NCI-H2196 treated with DMSO at 0.1 percent for 48 hours (cell line): Measurements from ENCODE around the gene ZNF280D.

Experiments used
- DNase-seq: peaks from one replicate; lab custom pipeline; 2025; ENCODE audit not compliant: unreplicated experiment; lab: John Stamatoyannopoulos, UW

ZNF280D gene

DNA sequence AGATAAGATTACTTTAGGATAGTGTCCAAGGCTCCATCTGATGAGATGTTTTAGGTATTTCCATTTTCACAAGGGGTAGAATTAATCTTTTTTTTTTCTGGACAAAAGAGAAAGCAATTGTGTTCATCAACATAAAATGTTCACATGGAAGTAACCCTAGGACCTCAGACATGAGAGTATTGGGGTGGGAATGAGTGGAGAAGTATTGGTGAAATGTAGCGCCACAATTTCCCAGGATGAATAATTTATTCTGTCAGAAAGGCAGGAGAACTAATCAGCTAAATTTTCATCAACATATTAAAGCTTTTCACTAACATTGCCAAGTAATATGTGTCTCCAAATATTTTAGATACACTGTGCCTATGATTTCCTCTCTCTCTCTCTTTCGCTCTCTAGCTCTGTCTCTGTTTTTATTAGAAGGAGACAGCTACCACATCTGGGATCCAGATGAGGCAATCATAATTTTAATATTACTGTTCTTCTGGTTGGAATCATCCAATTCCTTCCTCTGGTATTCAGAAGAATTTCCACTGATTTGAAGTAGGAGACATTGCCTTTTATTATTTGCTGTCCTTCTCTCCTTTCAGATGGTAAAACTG, 21.6 kb upstream of the ZNF280D start:
- no peak for DNase-seq

DNA sequence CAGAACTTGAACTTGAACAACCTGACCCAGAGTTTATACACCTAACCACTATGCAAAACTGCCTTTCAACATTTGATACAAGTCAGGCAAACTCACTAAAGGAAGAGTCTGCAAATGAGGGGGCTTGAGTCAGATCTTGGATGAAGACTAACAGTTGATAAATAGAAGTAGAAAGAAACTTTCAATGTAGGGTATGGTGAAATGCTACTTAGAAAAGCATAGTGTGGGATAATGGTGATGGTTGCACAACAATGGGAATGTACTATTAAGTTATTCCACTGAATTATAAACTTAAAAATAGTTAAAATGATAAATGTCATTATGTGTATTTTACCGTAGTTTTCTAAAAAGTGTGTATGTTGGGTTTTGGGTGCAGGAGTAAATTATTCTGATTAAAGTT, 19.7 kb upstream of the ZNF280D start:
- DNase-seq = no peak

DNA sequence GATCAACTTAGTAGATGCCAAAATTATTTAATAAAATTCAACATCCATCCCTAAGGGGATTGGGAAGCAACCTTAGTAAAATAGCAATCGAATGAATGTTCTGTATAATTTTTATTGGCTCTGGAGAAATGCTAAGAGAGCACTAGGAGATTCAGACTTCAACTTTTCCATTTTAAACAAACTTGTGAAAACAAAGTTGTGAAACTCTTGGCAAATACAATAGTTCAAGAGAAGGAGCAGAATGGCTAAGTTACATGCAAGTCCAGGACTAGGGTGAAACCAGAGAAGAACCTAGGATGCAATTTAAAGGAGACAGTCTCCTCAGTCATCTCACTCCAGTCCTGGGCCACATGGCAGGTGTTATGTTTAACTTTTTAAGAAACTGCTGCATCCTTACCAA, 16.7 kb upstream of the ZNF280D start:
- DNase-seq = no peak

DNA sequence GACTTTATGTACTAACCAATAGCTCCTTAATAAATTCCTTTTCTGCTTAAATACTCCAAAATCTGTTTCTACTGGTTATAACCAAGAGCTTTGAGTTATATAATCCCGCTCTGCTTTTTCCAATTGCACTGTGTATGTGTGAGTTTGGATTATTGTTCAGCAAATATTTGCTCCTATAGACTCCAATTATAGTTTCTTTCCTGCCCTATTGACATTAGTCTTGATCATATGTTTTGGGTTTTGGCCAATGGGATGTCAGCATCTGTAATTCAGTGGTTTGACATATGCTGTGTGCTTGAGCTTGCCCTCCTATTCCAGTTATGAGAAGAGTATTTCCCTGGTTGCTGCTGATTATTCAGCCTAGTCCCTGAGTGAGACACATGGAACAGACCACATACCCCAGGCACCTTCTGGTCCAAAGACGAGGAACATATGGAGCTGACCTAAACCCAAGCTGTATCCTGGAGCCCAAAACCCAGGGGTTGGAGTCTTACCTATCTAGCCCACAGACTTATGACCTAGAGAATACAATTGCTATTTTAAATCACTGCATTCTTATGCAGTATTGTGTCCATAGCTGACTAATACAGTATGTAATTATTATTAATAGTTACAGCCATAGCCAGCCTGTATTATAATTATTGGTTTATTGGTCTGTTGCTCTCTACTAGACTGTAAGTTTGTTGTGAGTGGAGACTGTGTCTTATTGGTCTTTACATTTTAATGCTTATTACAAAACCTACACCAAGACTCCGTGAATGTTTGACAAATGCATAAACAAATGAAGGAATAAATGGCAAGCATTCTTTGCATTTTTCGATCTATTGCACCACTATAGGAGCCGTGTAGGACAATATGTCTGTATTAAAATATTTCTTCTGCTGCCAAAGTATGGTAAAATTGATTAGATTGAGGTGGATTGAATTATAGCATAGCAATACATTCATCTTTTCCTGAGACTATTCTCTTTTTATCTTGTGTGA, 11.7 kb upstream of the ZNF280D start:
- no peak for DNase-seq

DNA sequence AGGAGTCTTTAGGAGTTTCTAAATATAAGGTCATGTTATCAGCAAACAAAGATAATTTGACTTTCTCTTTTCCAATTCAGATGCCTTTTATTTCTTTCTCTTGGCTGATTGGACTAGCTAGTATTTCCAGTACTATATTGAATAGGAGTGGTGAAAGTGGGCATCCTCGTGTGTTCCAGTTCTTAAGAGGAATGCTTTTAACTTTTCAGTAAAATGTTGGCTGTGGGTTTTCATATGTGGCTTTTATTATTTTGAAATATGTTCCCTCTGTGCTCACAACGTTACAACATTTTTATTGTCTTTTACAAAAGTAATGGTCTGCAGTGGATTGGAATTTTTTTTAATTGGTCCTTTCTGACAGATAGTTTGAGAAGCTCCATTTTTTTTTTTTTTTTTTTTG, 8.2 kb upstream of the ZNF280D start:
- no peak for DNase-seq

DNA sequence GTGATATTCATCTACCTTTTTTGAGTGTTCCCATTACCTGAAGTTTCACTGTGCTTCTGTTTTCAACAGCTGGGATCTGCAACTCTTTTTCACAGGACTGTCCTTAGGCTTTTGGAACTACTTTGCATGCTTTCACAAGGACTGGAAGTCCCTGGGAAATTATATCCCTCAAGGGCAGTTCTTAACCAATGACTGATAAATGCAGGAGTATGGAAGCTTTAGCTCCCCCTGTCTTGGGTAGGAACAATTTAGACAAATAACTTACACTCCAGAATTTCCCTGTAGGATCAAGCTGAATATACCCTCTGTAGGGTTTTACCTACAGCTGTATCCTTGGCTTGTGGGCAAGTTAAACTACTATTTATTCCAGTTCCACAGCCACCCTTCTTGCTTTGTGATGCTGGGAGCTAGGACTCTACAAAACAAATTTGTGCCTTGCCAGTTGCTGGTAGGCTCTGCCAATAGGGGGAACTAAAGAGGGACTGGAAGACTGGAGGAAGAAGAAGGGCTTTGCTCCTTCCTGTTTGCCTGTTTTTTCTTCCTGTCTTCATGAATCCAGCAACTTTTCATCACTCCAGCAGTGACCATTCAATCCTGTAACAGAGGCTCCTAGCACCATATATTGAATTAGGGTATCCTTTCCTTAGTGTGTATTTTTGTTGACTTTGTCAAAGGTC, 6.8 kb upstream of the ZNF280D start:
- DNase-seq = no peak

DNA sequence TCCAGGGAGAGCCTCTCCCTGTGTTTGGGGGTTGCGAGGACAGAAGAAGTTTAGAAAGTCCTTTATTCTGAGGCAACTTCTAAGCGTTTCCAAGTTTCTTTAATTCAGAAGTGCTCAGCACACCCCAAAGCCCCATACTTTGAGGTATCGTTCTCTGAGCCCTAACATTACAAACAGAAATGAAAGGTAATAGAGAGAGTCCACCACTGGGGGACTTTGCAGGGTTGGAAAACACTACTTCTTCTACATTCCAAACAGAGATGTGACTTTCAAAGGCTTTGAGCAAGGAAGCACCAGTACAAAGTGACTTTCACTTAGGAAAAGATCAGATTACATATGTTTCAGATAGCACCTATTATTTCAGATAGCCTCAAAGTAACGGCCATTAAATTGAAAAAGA, 6.2 kb upstream of the ZNF280D start:
- DNase-seq = no peak

DNA sequence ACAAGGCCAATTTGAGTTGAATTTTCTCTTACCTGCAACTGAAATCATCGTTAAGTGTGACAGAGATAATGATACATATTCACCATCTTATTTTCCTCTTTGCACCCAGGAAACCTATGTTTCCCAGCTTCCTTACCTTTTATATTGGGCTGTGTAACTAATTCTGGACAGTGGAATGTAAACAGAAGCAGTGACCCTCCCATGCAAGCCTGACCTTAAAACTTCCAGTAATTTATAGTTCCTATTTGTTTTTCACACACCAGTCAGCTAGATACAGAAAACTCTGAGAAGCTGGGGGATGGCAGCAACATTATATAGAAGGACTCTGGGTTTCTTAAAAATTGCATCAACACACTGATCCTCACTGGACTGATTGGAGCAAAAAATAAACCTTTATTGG, 4.5 kb upstream of the ZNF280D start:
- DNase-seq = no peak

DNA sequence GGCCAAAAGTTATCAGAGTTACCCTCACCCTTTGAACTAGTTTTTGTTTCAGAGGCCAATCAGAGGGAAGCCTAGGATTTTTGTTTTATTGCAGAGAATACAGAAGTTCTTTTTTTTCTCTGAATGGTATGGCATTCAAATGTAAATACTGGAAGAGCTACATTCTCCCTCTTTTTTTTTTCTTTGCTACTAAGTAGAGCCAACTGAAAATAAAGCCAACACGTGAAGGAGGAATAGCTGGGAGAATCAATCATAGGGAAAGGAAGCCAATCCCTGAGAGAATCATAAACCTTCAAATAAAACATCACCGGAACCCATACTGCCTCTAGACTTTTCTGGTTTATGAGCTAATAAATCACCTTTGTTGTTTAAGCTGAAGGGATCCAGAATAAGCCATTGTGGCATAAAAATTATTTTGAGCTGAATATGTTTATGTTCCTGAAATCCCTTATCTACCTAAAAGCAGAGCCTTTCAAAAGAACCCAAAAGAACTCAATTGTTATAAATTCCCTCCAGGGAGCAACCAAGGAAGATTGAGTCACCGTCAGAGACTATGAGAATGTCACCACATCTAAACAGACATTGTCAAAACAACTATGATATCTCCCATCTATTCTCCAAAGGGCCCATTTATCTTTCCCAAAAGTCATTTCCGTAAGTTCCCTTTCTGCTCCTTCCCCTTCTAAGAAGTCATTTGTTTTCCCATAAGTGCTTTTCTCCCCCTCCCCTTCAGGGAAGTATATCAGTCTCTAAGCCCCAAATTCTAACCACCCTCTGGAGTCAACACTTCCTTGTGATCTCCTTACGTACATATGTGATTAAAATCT, 3.8 kb upstream of the ZNF280D start:
- DNase-seq = no peak

DNA sequence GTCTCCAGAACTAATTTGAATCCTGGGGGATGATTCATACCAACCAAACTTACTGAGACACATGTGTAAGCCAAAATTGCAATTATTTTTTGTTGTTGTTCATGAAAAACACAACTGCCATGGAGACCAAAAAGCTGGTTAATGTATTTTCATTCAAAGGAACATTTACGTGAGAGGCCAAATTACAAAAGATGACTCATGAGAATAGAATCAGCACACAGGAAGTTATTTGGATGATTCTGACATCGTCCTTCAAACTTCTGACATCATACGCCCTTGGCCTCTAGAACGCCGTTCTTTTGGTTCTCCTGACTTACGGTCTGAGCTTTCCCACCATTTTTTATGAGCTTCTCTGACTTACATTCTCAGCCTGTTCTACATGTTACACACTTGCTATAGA, 3.0 kb upstream of the ZNF280D start:
- DNase-seq = no peak

DNA sequence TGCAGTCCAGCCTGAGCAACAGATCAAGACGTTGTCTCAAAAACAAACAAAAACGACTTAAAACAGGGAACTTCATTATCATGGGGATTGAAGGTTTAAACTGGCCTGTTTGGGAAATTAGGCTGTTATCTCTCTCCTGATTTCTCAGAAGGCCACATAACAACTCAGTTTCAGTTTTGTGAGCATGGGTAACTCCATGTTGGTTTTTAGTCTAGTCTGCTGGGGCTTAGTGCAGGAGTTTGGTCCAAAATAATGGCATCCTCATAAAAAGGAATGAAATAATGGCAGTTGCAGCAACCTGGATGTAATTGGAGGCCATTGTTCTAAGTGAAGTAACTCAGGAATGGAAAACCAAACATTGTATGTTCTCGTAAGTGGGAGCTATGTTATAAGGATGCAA, 2.3 kb upstream of the ZNF280D start:
- DNase-seq = no peak

DNA sequence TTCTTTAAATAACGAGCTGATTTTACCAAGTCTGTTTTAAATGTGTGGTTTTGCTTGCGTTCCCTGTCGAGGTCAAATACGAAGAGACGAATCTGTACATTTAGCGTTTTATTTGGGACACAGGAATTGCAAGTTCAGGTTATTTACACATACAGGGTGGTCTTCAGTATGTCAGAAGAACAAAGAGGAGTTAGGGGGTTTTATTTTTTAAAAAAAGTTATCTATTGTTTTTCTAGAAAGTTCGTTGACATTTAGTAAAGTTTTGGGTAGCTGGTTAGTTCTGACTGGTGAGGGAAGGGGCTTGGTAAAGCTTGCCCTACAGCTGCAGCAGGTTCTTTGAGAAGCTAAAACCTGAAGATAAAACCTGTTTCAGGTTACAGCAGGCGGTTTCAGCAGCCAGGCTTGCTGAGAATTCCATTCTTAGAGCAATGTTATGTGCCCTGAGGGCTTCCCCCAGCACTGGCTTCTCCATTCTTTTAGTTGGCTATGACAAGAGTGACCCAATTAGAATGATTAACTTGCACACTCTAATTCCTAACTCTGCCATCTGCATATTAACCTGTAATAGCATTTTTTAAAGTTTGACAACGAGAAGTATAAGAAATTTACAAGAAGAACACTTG, 815 bp upstream of the ZNF280D start:
- no peak for DNase-seq

DNA sequence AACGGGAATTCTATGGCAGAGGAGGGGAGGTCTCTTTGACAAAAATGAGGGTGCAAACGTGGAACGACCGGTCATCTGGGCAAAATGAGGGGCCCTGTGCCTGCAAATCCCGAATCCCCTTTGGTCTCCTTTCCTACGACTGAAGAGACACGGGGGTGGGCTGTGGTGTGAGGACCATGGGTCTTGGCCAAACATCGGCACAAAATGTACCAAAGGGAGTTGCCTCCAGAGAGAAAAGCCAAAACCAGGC, 498 bp downstream of the ZNF280D start:
- DNase-seq = no peak

DNA sequence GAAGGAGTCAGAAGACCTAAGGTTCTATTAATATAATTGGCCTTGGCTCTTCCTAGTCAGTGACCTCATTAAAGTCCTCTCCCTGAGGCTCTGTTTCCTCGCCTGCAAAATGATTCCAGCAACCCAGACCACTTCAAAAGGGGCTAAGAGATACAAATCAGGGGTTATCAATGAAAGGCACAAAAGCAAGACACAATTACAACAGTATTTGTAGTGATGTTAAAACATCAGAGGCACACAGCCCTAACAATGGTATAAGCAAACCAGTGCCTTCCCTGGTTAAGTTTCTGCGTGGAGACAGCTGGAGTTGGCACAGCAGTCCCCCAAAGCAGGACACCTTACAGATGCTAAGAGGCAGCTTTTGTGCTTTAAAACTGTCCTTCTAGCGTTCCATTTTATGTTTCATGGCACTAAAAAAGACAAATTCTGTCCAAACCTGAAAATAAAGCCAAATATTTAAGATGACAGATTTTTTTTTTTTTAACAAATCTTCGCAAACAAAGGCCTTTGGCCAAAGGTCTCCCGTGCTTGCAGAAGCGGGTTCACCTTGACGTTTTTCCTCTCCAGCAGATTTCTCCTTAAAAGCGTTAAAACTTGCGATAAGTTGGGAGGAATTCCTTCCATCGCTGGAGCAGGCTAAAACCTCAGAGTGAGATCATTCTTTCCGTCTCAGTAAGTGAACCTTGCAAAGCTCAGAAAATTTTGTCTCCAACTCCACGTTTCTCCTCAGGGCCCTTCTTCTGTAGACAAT, 999 bp downstream of the ZNF280D start:
- DNase-seq = no peak

DNA sequence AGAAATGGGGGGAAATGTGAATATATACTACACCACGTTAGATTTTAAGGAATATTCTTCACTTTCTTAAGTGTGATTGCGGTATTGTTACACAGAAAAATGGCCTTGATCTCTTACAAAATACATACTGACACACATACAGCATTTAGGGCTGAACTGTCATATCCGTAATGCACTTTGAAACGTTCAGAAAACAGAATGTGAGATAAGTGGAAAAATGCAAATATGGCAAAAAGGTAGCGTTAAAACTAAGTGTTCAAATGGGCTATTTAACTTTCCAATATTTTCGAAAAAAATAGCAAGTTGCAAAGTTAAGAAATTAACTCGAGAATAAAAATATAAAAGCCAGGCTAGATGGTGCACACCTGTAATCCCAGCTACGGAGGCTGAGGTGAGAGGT, 1.8 kb downstream of the ZNF280D start:
- no peak for DNase-seq

DNA sequence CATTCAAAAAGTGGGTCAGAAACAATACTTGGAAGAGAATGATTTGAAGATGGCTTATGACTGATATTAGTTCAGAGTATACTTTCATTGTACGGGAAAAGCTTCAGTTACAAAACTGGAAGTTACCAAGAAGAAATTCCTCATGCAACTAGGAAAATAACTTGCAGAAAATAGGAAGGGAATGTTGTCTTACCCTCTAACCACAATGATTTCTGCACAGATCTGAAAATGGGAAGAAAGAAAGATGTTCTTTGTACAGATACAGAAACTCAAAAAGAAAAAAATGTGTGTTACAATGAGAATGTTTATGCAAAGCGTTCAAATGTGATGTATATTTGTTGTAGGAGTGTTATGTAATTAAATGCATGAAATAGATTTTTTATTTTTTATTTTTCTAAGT, 3.7 kb downstream of the ZNF280D start:
- no peak for DNase-seq

DNA sequence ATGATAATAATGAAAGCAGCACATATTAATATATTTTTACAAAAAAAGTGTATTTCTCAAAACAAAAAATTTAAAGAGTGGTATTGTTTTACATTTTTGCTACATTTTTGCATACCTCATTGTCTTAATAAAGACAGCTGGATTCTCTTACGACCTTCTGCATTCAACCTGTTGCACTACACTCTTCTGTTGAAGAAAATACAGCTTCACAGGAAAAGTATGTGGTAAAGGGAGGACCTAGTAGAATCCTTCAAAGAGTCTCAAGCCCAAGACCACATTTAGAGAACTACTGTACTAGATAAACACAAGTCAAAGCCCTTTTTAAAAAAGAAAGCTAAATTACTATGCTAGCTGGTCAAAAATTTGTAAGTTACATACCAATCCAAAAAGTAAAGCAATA, 7.9 kb downstream of the ZNF280D start:
- DNase-seq = no peak

DNA sequence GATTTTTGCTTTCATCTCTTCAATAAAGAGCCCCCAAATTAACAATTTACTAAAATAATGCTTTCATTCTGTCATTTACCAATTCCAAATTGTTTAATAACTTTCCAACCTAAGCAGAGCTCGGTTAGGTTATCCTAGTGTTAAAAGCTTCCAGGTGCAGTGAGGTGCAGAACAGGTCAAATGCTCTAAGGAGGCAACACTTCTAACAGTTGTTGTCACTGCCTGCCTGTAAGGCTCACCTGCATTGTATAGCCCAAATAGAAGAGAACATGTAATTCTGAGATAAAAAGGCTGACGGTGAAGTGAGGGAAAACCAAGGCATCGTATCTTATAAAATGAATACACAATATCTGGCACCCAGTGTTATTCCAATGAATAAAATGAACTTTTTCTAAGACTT, 9.1 kb downstream of the ZNF280D start:
- no peak for DNase-seq

DNA sequence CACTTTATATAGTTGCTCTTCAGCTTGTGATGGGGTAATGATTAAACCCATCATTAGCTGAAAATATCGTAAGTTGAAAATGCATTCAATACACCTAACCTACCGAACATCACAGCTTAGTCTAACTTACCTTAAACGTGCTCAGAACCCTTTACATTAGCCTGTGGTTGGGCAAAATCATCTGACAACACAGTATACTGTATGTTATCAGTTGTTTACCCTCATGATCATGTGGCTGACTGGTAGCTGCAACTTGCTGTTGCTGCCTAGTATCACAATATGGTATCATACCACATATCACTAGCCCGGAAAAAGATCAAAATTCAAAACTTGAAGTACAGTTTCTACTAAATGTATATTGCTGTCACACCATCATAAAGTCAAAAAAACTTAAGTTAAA, 9.5 kb downstream of the ZNF280D start:
- no peak for DNase-seq

DNA sequence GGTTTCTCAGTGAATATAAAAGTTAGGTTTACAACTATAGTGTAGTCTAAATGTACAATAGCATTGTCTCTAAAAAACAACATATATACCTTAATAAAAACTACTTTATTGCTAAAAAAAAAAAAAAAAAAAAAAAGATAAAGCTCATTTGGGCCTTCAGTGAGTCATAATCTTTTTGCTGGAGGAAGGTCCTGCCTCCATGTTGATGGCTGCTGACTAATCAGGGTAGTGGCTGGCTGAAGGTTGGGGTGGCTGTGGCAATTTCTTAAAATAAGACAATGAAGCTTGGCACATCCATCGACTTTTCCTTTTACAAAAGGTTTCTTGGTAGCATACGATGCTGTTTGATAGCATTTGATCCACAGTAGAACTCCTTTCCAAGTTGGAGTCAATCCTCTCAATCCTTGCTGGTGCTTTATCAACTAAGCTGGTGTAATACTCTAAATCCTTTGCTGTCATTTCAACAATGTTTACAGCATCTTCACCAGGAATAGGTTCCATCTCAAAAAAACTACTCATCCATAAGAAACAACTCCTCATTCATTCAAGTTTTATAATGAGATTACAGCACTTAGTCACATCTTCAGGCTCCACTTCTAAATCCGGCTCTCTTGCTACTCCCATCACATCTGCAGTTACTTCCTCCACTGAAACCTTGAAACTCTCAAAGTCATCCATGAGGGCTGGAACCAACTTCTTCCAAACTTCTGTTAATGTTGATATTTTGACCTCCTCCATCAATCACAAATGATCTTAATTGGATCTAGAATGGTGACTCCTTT, 13.3 kb downstream of the ZNF280D start:
- DNase-seq = no peak
